Body of pancreas (tissue), 4 donors: ENCODE measurements around the gene ABCG2.

Source experiments
- POLR2A ChIP-seq, 3 donors: fragments of 450-650 bp; IDR thresholded peaks; one replicate each; pipeline ENCODE4 v1.6.1; 2016; ENCODE audit warnings: antibody characterized with exemption in 3 of 3, mild to moderate bottlenecking in 2 of 3
- TF ChIP-seq, protein P1 (sequence below), 7 experiments: fragments of 450-650 bp in 4 of 7; fragments of 200-600 bp in 3 of 7; sonication (generic) in 3 of 7; IDR thresholded peaks; one replicate each; pipeline ENCODE4 v1.5.1; 2016 to 2019; ENCODE audit warnings: antibody characterized with exemption in 7 of 7

DNA sequence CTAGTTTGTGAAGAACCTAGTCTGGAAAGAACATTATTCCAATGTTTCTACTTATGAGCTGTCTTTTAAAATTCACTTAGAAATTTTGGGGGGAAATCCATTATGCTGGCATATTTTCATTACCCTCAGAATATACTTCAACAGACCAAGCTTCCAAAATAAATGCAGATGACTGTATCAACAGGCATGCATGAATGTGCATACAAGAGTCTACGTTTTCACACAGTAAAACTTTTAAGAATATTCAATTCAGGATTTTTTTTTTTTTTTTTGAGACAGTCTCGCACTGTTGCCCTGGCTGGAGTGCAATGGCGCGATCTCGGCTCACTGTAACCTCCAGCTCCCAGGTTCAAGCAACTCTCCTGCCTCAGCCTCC is 49.7 kb downstream of the ABCG2 start:
- TF ChIP-seq, protein P1, sequence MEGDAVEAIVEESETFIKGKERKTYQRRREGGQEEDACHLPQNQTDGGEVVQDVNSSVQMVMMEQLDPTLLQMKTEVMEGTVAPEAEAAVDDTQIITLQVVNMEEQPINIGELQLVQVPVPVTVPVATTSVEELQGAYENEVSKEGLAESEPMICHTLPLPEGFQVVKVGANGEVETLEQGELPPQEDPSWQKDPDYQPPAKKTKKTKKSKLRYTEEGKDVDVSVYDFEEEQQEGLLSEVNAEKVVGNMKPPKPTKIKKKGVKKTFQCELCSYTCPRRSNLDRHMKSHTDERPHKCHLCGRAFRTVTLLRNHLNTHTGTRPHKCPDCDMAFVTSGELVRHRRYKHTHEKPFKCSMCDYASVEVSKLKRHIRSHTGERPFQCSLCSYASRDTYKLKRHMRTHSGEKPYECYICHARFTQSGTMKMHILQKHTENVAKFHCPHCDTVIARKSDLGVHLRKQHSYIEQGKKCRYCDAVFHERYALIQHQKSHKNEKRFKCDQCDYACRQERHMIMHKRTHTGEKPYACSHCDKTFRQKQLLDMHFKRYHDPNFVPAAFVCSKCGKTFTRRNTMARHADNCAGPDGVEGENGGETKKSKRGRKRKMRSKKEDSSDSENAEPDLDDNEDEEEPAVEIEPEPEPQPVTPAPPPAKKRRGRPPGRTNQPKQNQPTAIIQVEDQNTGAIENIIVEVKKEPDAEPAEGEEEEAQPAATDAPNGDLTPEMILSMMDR (IDR thresholded peaks at IDR 0.05), result no peak
- TF ChIP-seq POLR2A (IDR thresholded peaks at IDR 0.05), result no peak
